ENCODE data around the gene ROR1. TPM values are rescaled to one million over a fixed set of nuclear protein-coding genes. Genes with fewer than 3 reads are reported as not detected.

ROR1 gene
- total RNA-seq, 1 experiment from 2014 or later: 56.3 TPM

DNA sequence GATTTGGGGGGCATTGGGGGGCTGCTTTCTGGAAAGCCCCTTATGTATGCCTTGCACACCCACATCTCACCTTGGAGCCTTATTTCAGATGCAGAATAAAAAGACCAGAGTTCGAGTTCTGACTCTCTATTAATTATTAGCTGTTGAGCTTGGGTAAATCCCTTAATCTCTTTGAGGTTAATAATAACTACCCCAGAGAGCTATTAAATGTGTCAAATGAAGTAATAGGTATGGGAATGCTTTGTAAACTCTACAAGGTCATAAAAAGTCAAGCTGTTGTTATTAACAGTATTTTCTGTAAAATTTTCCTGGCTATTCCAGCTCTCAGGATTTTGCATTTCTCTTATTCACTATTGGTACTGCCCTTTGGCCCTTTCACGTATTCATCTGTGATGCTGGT is 122.9 kb downstream of the ROR1 start:
- no peaks in the 10 kb centered on the region for H3K36me3 Mint-ChIP-seq
- H3K27me3 Mint-ChIP-seq (ENCODE audit: low read depth): no peaks in the 10 kb centered on the region
- ATAC-seq: no peak
- TF ChIP-seq, protein P1, sequence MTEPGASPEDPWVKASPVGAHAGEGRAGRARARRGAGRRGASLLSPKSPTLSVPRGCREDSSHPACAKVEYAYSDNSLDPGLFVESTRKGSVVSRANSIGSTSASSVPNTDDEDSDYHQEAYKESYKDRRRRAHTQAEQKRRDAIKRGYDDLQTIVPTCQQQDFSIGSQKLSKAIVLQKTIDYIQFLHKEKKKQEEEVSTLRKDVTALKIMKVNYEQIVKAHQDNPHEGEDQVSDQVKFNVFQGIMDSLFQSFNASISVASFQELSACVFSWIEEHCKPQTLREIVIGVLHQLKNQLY (CRISPR knock-in tag; IDR thresholded peaks at IDR 0.05): no peak
- TF ChIP-seq, protein P2, sequence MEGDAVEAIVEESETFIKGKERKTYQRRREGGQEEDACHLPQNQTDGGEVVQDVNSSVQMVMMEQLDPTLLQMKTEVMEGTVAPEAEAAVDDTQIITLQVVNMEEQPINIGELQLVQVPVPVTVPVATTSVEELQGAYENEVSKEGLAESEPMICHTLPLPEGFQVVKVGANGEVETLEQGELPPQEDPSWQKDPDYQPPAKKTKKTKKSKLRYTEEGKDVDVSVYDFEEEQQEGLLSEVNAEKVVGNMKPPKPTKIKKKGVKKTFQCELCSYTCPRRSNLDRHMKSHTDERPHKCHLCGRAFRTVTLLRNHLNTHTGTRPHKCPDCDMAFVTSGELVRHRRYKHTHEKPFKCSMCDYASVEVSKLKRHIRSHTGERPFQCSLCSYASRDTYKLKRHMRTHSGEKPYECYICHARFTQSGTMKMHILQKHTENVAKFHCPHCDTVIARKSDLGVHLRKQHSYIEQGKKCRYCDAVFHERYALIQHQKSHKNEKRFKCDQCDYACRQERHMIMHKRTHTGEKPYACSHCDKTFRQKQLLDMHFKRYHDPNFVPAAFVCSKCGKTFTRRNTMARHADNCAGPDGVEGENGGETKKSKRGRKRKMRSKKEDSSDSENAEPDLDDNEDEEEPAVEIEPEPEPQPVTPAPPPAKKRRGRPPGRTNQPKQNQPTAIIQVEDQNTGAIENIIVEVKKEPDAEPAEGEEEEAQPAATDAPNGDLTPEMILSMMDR (IDR thresholded peaks at IDR 0.05): no peak
- TF ChIP-seq FOXP1 (CRISPR knock-in tag; IDR thresholded peaks at IDR 0.05; ENCODE audit: borderline replicate concordance) (no peak), JUN (CRISPR knock-in tag; IDR thresholded peaks at IDR 0.05) (no peak), MYBL2 (CRISPR knock-in tag; IDR thresholded peaks at IDR 0.05) (no peak)
- no peak overlapping the region for H3K4me3 Mint-ChIP-seq
- no peak for DNase-seq (ENCODE audit: low spot score)
- peaks cover 51% of the 10 kb centered on the region for H3K4me1 Mint-ChIP-seq
- CTCF ChIA-PET: interaction anchor here (1.2 kb wide), 2 partner anchors 21 to 205 kb away, joined by 3 to 4 read pairs; no protein-coding TSS in a partner anchor
- no peaks in the 10 kb centered on the region for H3K9me3 Mint-ChIP-seq
- POLR2A ChIA-PET: no interaction called here
- H3K27ac Mint-ChIP-seq: no peak overlapping the region

DNA sequence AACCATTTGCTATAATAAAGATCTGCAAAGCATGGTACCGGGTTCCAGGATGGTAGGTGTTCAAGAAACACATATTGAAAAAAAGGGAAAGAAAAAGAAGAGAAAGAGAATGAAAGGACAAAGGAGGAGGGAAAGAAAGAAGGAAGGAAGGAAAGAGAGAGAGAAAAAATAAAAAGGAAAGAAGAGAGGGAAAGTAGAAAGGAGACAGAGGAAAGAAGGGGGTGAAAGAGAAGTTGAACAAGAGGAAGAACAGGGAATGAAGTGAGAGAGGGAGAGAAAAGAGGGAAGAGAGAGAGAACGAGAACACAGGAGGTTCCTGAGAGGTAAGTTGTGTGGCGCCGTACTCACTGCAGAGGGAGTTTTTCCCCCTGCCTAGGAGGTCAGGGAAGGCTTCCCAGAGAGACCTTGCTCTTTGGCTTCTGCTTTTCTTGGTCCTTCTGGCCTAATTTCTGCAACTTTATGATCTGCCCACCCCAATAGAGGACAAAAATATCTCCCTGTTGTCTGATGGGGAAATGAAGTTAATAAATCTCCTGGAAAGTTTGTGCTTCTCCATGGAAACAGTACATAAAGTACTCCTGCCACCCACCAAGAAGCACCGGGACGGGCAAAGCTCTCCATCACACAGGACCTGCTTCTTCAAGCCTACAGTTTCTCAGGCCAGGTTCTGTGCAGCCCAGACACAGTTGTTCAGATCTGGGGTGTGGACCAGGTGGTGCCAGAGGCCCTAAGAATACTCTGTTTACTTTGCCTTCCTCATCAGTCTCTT is 124.8 kb downstream of the ROR1 start:
- ATAC-seq: peak; percentile 43; the same call in 1 of the 2 replicates
- no peaks in the 10 kb centered on the region for H3K9me3 Mint-ChIP-seq

DNA sequence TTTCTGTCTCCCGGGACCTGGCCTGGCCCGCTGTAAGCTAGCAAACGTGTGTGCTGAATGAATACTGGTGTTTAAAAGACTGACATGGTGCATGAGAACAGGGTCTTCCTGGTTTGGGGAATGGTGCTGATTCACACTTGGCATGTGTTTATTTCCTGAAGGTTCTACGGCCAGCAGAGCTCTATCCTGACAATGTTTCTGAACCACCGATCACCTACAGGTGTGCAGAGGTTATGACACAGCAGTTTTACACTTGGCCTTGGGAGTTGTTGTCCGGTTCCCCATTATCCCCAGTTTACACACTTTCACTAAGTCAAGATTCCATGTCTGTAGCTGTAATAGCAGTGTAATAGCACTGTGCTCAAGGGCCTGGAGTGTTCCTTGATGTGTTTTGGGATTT is 127.3 kb downstream of the ROR1 start:
- H3K27ac Mint-ChIP-seq: peak overlapping the region; percentile 77; the same call in 1 of the 2 replicates
- H3K4me3 Mint-ChIP-seq: no peak overlapping the region
- no peaks in the 10 kb centered on the region for H3K9me3 Mint-ChIP-seq
- POLR2A ChIA-PET: no interaction called here
- no peaks in the 10 kb centered on the region for H3K27me3 Mint-ChIP-seq (ENCODE audit: low read depth)
- no peaks in the 10 kb centered on the region for H3K36me3 Mint-ChIP-seq
- DNase-seq (ENCODE audit: low spot score): no peak
- CTCF ChIA-PET: interaction anchor here (1.1 to 2.9 kb wide), 4 partner anchors 13 to 106 kb away, joined by 3 to 9 read pairs (median 4); no protein-coding TSS in a partner anchor
- peaks cover 63% of the 10 kb centered on the region for H3K4me1 Mint-ChIP-seq
- peak; percentile 17 for ATAC-seq
- no peak for TF ChIP-seq TCF7 (CRISPR knock-in tag; IDR thresholded peaks at IDR 0.05; ENCODE audit: low read depth)
- TF ChIP-seq, protein P3, sequence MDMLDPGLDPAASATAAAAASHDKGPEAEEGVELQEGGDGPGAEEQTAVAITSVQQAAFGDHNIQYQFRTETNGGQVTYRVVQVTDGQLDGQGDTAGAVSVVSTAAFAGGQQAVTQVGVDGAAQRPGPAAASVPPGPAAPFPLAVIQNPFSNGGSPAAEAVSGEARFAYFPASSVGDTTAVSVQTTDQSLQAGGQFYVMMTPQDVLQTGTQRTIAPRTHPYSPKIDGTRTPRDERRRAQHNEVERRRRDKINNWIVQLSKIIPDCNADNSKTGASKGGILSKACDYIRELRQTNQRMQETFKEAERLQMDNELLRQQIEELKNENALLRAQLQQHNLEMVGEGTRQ (CRISPR knock-in tag; IDR thresholded peaks at IDR 0.05): no peak
- TF ChIP-seq, protein P4, sequence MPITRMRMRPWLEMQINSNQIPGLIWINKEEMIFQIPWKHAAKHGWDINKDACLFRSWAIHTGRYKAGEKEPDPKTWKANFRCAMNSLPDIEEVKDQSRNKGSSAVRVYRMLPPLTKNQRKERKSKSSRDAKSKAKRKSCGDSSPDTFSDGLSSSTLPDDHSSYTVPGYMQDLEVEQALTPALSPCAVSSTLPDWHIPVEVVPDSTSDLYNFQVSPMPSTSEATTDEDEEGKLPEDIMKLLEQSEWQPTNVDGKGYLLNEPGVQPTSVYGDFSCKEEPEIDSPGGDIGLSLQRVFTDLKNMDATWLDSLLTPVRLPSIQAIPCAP (CRISPR knock-in tag; IDR thresholded peaks at IDR 0.05): no peak
- no peak for TF ChIP-seq SOX15 (CRISPR knock-in tag; IDR thresholded peaks at IDR 0.05)
- no peak for TF ChIP-seq ZNF416 (CRISPR knock-in tag; IDR thresholded peaks at IDR 0.05)
- no peak for TF ChIP-seq RORB (CRISPR knock-in tag; IDR thresholded peaks at IDR 0.05)
- TF ChIP-seq NFE2L1 (CRISPR knock-in tag; IDR thresholded peaks at IDR 0.05): no peak
- no peak for TF ChIP-seq TEAD4 (CRISPR knock-in tag; IDR thresholded peaks at IDR 0.05)
- no peak for TF ChIP-seq ETV6 (CRISPR knock-in tag; IDR thresholded peaks at IDR 0.05)
- no peak for TF ChIP-seq NR1H2 (CRISPR knock-in tag; IDR thresholded peaks at IDR 0.05)
- no peak for TF ChIP-seq ZNF423 (CRISPR knock-in tag; IDR thresholded peaks at IDR 0.05)
- TF ChIP-seq FOXP1 (CRISPR knock-in tag; IDR thresholded peaks at IDR 0.05; ENCODE audit: borderline replicate concordance): no peak
- no peak for TF ChIP-seq GTF2I (CRISPR knock-in tag; conservative IDR thresholded peaks at IDR 0.05)
- TF ChIP-seq, protein P5, sequence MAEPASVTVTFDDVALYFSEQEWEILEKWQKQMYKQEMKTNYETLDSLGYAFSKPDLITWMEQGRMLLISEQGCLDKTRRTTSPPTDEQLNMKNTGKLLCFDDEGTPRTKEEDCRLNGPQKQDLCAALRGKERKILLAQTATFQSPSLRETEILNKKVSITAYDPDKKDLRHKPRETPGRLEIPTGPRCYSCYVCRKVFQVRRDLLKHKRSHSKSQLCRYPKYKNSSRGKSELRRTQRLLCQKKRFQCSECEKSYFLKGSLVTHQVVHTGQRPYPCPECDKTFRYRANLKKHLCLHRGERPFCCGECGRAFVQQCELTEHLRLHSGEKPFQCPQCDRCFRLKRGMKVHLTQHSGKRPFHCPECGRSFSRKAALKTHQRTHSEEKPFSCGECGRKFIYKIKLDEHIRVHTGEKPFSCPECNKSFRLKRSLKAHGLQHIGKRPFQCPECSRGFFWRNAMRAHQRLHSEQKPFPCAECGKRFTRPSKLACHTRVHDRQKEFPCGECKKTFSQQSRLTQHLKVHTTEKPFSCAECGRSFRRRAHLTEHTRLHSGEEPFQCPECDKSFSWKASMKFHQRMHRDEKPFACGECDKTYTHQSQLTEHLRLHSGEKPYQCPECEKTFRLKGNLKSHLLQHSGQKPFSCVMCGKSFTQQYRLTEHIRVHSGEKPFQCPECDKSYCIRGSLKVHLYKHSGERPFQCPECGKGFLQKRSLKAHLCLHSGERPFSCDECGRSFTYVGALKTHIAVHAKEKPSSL (CRISPR knock-in tag; conservative IDR thresholded peaks at IDR 0.05): no peak

More for the DNA sequence above, 124.8 kb downstream of the ROR1 start:
- Mint-ChIP-seq H3K27ac (peak overlapping the region; percentile 1), H3K4me1 (peaks cover 46% of the 10 kb centered on the region), H3K27me3 (ENCODE audit: low read depth) (no peaks in the 10 kb centered on the region), H3K4me3 (no peak overlapping the region), H3K36me3 (no peaks in the 10 kb centered on the region)
- TF ChIP-seq, protein P6, sequence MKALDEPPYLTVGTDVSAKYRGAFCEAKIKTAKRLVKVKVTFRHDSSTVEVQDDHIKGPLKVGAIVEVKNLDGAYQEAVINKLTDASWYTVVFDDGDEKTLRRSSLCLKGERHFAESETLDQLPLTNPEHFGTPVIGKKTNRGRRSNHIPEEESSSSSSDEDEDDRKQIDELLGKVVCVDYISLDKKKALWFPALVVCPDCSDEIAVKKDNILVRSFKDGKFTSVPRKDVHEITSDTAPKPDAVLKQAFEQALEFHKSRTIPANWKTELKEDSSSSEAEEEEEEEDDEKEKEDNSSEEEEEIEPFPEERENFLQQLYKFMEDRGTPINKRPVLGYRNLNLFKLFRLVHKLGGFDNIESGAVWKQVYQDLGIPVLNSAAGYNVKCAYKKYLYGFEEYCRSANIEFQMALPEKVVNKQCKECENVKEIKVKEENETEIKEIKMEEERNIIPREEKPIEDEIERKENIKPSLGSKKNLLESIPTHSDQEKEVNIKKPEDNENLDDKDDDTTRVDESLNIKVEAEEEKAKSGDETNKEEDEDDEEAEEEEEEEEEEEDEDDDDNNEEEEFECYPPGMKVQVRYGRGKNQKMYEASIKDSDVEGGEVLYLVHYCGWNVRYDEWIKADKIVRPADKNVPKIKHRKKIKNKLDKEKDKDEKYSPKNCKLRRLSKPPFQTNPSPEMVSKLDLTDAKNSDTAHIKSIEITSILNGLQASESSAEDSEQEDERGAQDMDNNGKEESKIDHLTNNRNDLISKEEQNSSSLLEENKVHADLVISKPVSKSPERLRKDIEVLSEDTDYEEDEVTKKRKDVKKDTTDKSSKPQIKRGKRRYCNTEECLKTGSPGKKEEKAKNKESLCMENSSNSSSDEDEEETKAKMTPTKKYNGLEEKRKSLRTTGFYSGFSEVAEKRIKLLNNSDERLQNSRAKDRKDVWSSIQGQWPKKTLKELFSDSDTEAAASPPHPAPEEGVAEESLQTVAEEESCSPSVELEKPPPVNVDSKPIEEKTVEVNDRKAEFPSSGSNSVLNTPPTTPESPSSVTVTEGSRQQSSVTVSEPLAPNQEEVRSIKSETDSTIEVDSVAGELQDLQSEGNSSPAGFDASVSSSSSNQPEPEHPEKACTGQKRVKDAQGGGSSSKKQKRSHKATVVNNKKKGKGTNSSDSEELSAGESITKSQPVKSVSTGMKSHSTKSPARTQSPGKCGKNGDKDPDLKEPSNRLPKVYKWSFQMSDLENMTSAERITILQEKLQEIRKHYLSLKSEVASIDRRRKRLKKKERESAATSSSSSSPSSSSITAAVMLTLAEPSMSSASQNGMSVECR (CRISPR knock-in tag; IDR thresholded peaks at IDR 0.05; ENCODE audit: borderline replicate concordance): no peak
- TF ChIP-seq CREM (CRISPR knock-in tag; IDR thresholded peaks at IDR 0.05): no peak
- DNase-seq (ENCODE audit: low spot score): no peak
- POLR2A ChIA-PET: interaction anchor here (0.5 kb wide), 1 partner anchor 142 kb away, joined by 4 read pairs; no protein-coding TSS in a partner anchor
- CTCF ChIA-PET: no interaction called here
